GM18507 (cell line): ENCODE data around the gene KMT2E.

ENCODE experiments used
- DNase-seq: peaks from one replicate; pipeline ENCODE4 v3.0.0; 2011; ENCODE audit warnings: low read depth; ENCODE audit not compliant: insufficient read length; ENCODE audit errors: extremely low spot score
- FAIRE-seq: peaks from 2 replicates; lab custom pipeline; 2011; peaks lifted over from hg19 to GRCh38; lab: Jason Lieb, UNC

KMT2E gene

DNA sequence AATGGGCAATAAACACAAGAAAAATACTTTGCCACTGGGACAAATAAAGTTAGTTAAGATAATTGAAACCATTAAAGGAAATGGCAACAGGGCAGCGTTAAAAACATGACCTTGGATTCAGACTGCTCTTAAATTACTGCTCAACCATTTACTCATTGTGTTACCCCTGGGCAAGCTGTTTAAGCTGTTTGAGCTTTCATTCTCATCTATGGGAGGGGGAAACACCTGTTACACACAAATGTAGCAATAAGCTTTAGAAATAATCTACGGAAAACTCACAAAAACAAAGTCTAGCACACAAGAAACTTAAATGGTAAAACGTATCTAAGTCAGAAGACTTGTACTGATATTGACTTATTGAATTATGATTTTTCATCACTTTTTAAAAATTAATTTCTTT, 137.1 kb downstream of the KMT2E start:
- FAIRE-seq (no peak), DNase-seq (no peak)

DNA sequence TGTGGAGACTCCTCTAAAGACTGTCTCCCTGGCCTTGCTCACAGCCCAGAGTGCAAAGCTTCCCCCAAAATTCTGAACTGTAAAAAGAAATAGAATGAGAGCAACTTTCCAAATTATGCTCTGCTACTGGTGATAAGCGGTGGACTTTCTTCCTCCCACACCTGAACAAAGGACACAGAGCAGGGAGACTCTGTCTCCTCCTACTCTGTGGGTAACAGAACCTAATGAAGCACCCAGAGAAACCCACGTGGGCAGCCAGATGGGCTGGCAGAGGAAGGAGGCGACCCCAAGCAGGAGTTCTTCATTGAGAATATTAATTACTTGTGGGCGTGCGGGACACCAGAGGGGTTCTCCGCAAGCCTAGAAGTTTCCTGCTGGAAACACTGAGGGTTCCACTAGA, 139.5 kb downstream of the KMT2E start:
- FAIRE-seq (no peak), DNase-seq (no peak)

DNA sequence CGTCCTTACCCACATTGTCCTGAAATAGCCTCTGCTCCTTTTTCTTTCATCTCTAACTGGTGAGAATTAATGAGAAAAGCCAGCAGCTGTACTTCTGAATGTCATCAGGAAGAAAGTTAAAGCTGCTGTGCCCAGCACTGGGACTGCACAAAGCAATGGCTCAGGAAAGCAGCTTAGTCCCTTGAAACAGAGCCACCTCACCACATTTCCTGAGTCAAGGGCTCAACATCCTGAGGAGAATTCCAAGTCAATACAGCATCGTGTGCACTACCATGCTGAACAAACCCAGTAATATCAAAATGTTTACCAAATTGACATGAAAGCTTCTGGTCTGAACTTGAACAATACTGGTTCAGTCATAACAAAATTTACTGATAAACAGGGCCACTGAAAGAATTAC, 140.1 kb downstream of the KMT2E start:
- DNase-seq (no peak), FAIRE-seq (no peak)

DNA sequence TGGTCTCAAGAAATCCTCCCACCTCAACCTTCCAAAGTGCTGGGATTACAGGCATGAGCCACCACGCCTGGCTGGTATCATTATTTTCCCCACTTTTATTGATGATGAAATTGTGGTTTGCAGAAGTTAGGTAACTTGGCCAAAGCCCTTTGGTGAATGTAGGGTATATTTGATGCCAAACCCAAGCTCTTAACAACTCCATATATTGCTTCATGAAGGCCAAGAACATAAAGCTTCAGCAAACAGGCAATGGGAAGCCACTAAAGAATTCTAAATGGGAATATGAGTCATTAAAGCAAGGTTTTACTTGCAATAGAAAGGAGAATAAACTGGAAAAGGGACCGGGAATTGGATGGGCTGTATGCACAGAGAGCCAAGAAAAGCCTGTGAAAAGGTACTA, 142.7 kb downstream of the KMT2E start:
- FAIRE-seq: no peak

DNA sequence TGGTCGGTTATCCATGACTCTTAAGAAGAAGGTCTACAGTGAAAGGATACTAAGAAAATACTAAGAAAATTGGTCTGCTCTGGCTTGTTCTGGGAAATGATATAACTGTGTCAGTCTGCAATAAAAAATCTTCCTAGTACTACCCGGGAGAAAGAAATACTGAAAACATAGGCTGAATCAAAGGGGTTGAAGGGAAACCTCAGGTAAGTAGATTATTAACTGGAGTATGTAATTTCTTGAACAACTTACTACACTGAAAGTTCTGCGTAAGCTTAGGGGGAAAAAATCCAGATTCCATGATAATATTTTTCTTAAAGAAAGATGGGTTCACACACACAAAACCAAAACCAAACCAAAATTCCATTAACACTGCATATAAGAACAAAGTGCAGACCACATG, 143.3 kb downstream of the KMT2E start:
- peak; percentile 49 for FAIRE-seq

More for the DNA sequence above, 142.7 kb downstream of the KMT2E start:
- no peak for DNase-seq

DNA sequence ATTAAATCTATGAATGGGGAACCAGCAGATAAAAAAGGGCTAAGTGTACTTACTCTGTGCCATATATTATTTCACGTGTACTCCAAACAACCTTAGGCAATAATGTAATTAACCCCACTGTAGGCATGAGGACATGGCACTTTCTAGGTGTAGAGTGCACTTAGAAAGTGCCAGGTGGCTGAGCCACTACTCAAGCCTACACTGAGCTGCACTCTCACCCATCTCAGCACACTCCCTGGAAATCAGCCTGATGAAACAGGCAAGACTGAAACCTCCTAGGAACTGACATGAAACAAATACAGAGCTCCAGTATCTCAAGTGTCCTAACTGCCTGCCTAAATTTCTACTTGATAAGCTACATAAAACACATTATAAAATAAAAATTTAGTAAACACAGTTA, 147.4 kb downstream of the KMT2E start:
- FAIRE-seq: no peak
- no peak for DNase-seq

More for the DNA sequence above, 143.3 kb downstream of the KMT2E start:
- DNase-seq: no peak
